Stimulated activated CD8-positive, alpha-beta memory T cell treated with anti-CD3 and anti-CD28 coated beads, Interleukin-15, amount 100 ng/mL, for 24 hours (primary cell): Measurements from ENCODE around the gene CTNNA2.

Experiments
- DNase-seq: peaks from one replicate; pipeline ENCODE4 v3.0.0-alpha.2; 2020; ENCODE audit warnings: low read depth

Gene CTNNA2

DNA sequence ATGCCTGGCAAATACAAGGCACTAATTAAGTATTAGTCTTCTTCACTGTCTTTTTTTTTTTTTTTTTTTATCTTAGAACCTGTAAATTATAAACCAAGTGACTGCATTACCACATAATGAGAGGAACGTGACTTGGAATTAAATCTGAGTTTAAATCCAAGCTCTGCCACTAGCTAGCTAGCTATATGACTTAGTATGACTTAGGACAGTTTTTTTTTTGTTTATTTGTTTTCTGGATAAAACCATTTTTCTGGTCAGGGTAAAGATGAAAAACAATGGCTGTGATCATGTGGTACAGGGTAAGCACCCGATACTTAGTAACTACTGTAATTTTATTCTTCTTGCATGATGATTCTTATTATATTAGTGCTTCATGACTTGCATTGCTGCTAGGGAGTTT, 983.5 kb downstream of the CTNNA2 start:
- DNase-seq, result no peak

GRCh38 chr2:80496775-80497174, 983.9 kb downstream of the CTNNA2 start:
- no peak for DNase-seq

GRCh38 chr2:80499095-80499494, 986.2 kb downstream of the CTNNA2 start:
- no peak for DNase-seq

DNA sequence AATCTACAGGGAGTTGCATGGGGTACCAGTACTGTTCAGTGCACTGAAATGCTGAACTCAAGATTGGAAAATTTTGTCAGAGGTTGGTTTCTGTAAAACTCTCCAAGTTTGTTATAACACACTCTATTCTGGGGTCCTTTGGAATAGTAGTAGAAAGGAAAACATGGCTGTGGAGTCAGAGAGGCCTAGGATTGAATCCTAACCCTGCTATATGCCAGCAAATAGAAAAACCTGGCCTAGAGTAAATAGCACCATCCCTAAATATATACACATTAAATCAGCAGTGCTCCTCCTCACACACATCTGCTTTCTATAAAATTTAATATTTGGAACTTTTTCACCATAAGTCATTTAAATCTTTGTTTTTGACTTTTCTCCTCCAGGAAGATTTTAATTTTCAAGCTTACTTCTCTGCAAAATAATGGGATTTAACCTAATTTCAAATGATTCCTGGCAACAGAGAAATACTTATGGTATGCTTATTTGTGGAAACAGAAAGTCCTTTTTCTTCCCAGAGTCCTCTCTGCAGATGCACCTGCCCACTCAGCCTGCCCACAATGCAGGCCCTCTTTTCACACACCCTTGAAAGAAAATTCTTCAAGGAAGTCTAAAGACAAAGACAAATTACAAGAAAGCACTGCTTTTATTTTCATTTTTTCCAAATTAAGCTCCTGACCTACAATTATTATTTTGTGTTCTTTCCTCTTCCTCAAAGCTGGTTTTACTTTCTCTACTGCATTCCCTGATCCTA, 989.2 kb downstream of the CTNNA2 start:
- no peak for DNase-seq

DNA sequence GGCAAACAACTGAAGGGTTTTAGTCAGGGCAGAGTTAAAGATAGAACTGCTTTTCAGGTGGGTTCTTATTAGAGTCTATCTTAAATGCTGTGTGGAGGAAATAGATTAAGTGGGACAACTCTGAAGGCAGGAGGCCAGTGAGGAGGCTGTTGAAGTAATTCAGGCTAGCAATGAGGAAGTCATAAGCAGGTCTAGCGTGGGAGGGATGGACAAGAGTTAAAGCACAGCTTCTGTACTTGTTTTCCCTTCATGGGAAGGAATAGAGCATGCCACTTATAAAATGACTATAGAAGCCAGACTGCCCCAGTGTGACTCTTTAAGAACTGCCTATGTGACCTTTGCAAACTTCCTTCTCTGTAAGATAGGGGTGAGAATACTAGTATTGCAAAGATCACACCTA, 993.7 kb downstream of the CTNNA2 start:
- no peak for DNase-seq

- no peak for DNase-seq
These were observed 997.9 kb downstream of the CTNNA2 start for GRCh38 chr2:80510716-80511115.

DNA sequence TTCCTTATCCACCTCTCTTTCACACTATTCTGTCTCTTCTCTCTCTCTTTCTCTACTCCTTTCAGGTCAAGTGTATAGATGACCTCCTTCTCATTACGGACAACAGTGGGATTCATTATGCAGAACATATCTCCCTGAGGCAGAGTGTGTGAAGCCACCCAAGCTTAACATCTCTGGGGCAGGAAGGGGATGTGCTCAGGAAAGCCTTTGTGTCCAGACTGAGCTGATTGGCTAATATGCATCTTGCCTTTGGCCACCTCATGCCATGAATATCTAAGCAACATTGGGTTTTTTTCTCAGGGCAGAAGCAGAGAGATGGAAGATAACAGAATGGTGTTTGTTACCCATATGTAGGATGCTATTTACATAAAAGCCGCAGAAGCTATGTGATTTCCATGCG, 1003.1 kb downstream of the CTNNA2 start:
- DNase-seq, result no peak

DNA sequence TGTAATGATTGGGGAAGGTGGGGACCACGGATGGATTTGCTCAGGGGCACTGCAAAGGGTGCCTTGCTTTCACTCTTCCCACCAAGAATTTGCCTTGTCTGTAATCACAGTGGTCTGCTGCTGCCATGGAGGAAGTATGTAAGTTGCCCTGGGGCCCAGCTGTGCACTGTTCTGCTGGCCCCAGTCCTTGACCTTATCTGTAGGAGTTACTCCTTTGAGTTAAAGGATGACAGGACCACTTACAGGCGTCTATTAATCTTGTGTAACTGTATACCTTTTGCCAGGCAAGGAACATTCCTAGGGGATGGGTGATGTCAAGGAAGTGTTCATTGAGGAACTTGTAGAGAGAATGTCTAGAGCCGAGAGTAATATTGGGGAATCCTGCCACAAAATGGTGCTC, 1004.5 kb downstream of the CTNNA2 start:
- no peak for DNase-seq

DNA sequence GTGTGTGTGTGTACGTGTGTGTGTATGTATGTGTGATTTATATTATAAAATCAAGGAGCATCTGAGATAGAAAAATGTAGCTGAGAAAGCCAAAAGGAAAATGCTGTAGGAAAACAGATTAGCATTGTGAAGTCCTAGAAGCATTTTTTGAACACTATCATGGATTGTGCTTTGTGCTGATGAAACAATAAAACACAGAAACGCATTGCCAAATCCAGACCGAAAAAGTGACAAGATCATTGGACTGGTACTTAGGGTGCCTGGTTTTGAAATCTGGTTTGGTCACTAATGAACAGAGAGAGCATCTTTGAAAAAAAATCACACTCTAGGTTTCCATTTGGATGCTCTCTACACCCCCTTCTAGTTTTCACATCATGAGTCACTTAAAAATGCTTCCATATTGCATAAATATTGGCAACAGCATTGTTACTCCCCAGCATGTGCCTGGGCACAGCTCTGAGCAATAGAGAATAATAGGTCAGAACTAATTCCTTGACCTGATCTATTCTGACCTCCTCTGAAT, 1006.3 kb downstream of the CTNNA2 start:
- DNase-seq, result no peak

- DNase-seq, result no peak
These were observed 1006.9 kb downstream of the CTNNA2 start for GRCh38 chr2:80519699-80520291.

DNA sequence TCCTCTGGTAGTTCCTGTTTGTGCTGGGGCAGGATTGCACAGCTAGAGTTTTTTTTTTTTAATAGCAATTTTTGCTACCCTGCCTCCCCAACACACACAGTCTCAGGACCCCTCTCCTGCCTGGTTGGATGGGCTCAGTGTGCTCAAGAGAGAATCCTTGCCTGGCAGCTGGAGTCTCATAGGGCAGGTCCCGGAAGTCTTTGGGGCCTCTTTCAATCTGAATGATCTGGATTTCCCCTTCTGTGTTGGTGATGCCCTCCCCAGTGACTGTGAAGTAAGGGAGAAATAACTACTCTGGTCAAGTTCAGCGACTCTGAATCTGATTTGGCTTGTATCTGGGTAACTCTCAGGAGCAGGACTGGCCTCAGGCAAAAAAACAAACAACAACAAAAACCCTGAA, 1012.3 kb downstream of the CTNNA2 start:
- no peak for DNase-seq

DNA sequence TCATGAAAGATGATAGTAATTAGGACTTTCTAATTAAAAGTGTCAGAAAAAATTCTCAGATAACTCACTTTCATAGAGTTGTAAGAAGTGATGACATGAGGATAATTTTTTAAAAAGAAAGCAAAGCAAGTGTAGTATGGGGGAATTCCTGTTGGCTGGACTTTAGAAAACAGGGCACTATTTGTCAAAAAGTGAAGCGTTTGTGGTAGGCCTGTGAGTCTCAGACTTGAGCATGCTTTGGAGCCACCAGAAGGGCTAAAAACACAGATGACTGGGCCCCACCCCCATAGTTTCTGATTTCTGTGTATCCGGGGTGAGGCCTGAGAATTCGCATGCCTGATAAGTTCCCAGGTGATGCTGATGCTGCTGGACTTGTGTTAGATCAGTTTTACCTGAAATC, 1014.3 kb downstream of the CTNNA2 start:
- DNase-seq, result no peak

GRCh38 chr2:80529466-80530165, 1016.8 kb downstream of the CTNNA2 start:
- DNase-seq, result no peak

DNA sequence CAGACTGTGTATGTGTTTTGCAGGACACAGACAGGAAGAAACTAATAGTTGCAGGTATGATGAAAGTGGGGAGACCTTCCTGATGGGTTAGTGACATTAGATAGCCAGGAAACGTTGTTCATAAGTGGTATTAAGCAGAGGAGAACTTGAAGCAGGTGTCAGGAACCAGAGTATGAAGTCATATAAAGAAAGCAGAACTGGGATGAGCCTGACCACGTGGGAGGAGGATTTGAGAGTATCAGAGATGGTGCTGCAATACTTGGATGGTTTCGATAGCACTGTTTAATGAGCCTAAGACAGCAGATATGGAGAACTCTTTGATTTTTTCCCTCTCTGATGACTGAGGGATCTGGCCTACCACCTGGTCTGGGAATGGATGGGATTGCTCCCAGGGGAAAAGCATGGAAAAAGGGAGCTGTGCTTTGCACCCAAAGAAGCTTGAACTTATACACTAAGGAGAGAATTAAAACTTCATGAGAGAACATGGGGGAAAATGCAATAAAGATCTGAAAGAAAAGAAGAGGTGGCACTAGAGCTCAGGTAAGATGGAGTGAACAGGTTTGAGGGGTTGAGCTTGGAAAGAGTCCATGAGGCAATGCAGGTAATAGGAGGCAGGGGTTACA, 1017.7 kb downstream of the CTNNA2 start:
- no peak for DNase-seq

DNA sequence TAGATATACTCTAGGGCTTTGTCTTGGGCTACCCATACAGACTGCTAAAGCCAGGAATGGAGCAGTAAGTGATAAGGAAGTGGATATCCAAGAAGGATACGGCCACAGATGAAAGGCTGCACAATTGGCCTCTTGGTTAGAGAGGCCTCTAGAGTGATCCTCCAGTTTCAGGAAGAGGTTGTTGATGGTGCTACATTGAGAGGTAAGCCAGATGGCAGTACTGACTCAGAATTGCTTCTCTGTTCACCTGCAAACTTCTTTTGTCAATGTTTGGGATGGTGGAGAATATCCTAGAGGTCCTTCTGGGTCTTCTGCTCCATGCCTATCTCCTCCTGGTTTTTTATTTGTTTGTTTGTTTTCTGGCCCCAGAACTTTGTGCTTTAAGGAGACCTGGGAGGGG, 1018.5 kb downstream of the CTNNA2 start:
- no peak for DNase-seq

DNA sequence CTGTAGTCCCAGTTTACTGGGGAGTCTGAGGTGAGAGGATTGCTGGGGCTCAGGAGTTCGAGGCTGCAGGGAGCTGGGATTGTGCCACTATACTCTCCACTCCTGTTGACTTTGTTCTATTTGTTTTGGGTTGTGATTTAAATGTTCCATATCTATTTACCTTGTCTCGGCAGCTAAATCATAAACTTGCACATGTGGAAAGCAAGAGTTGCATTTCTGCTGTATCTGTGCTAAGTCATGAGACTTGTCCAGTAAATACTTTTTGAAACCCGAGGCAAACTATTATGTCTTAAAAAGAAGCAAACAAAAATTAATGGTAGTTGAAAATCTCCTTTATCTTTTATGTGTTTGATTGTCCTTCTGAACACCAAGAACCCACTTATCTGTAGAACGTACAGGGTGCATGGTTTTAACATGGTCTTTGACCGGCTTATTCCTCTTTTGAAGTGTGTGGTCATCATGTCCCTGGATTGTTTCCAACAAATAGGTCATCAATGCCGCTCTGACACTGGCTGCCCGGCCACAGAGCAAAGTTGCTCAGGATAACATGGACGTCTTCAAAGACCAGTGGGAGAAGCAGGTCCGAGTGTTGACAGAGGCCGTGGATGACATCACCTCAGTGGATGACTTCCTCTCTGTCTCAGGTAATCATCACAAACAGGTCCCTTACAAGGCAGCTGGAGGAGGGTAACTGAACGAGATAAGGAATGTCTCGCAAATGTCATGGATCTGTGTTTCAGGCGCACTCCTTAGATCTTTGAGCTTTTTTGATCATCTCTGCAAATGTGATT, 1032.8 kb downstream of the CTNNA2 start:
- DNase-seq, result no peak

GRCh38 chr2:80546766-80547165, 1033.9 kb downstream of the CTNNA2 start:
- DNase-seq, result no peak

DNA sequence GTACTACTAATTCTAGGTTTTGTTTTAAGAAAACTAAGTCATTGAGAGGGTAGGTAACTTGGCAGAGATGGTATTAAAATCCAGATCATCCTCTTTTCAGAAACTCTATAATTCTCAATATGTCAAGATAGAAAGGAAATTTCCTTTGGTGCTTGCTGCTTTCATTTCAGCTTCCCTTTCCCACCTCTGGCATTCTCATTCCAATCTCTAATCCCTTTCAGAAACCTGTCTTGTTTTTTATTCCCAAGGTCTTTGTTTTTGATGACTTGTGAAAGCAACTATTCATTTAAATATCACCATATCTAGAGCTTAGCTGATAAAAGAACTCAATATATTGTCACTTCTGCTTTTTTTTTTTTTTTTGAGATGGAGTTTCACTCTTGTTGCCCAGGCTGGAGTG, 1034.5 kb downstream of the CTNNA2 start:
- no peak for DNase-seq

GRCh38 chr2:80548469-80548868, 1035.6 kb downstream of the CTNNA2 start:
- no peak for DNase-seq

- DNase-seq, result no peak
These were observed 1037.0 kb downstream of the CTNNA2 start for GRCh38 chr2:80549901-80550300.

DNA sequence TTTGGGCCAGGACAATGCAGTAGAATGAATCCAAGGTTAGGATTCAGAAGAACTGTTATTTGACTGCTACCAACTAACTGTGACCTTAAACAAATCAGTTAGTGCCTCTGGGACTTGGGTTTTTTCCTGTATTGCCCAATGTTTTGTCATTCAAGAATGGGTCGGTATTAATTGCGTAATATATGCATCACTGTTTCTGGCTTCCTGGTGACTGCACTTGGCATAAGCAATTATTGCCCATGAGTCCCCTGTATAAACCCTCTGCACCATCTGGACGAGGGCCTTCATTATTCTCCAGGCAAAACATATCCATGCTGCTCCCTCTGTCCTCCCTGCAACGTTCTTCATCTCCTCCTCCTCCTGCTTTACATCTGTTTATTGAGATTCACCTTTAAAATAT, 1047.5 kb downstream of the CTNNA2 start:
- no peak for DNase-seq

- DNase-seq, result no peak
These were observed 1055.2 kb downstream of the CTNNA2 start for GRCh38 chr2:80568011-80568410.
